Effector memory CD8-positive, alpha-beta T cell (primary cell): Measurements from ENCODE around the gene RANBP9.

Source experiments
- ATAC-seq: fragments of 150-1000 bp; cut with Tn5 transposase; replicated peaks from 2 replicates; pipeline ENCODE4 v1.10.0; 2021; ENCODE audit warnings: mild to moderate bottlenecking, moderate library complexity
- DNase-seq, 3 experiments: peaks; one replicate each; pipeline ENCODE4 v3.0.0; 2021
- H3K27ac Mint-ChIP-seq, 2 donors: one replicate each; pipeline ENCODE4 v1.8.0; 2022; ENCODE audit warnings: mild to moderate bottlenecking in 2 of 2, mixed read lengths in 2 of 2, moderate library complexity in 2 of 2
- H3K27me3 Mint-ChIP-seq, 2 donors: one replicate each; pipeline ENCODE4 v1.8.0; 2022; ENCODE audit warnings: mixed read lengths in 2 of 2
- H3K36me3 Mint-ChIP-seq: one replicate; pipeline ENCODE4 v1.8.0; 2022; ENCODE audit warnings: mild to moderate bottlenecking, moderate library complexity, mixed read lengths; ENCODE audit not compliant: insufficient read depth
- H3K4me1 Mint-ChIP-seq, 2 donors: one replicate each; pipeline ENCODE4 v1.8.0; 2022; ENCODE audit warnings: low read depth in 2 of 2, mixed read lengths in 2 of 2
- H3K4me3 Mint-ChIP-seq, 2 donors: one replicate each; pipeline ENCODE4 v1.8.0; 2022; ENCODE audit warnings: mild to moderate bottlenecking in 2 of 2, mixed read lengths in 2 of 2, moderate library complexity in 2 of 2
- H3K9me3 Mint-ChIP-seq, 2 donors: one replicate each; pipeline ENCODE4 v1.8.0; 2022; ENCODE audit warnings: mixed read lengths in 2 of 2

The RANBP9 gene

GRCh38 chr6:13681305-13682061, 30.2 kb downstream of the RANBP9 start:
- Mint-ChIP-seq H3K27me3 (no peaks in the 10 kb centered on the region), H3K36me3 (peaks cover 23% of the 10 kb centered on the region), H3K4me1 (peaks cover 33 to 61% of the 10 kb centered on the region in 2 donors), H3K4me3 (peak overlapping the region; percentile 58 to 74), H3K27ac (peak overlapping the region; percentile 82 to 90), H3K9me3 (no peaks in the 10 kb centered on the region)
- DNase-seq (no peak), ATAC-seq (peak; percentile 68)

GRCh38 chr6:13680448-13680968, 31.1 kb downstream of the RANBP9 start:
- Mint-ChIP-seq H3K27me3 (no peaks in the 10 kb centered on the region), H3K36me3 (peaks cover 27% of the 10 kb centered on the region), H3K27ac (peak overlapping the region; percentile 82 to 90), H3K9me3 (no peaks in the 10 kb centered on the region), H3K4me3 (peak overlapping the region; percentile 58 to 74), H3K4me1 (peaks cover 33 to 65% of the 10 kb centered on the region in 2 donors)
- no peak for DNase-seq
- ATAC-seq = no peak

- Mint-ChIP-seq H3K4me3 (peak overlapping the region in 1 of 2 donors; percentile 52), H3K36me3 (peaks cover 30% of the 10 kb centered on the region), H3K27me3 (no peaks in the 10 kb centered on the region), H3K4me1 (peaks cover 37 to 69% of the 10 kb centered on the region in 2 donors), H3K27ac (peak overlapping the region; percentile 82 to 90), H3K9me3 (peaks cover 0 to under 1% of the 10 kb centered on the region in 2 donors)
- DNase-seq (no peak), ATAC-seq (no peak)
Observed at GRCh38 chr6:13679996-13680395, 31.6 kb downstream of the RANBP9 start.

GRCh38 chr6:13678255-13678983, 33.2 kb downstream of the RANBP9 start:
- DNase-seq (no peak), ATAC-seq (no peak)
- H3K36me3 Mint-ChIP-seq = peaks cover 30% of the 10 kb centered on the region
- H3K27me3 Mint-ChIP-seq = no peaks in the 10 kb centered on the region
- peak overlapping the region; percentile 66 to 90 for H3K27ac Mint-ChIP-seq
- peaks cover 38 to 68% of the 10 kb centered on the region in 2 donors for H3K4me1 Mint-ChIP-seq
- no peak overlapping the region for H3K4me3 Mint-ChIP-seq
- H3K9me3 Mint-ChIP-seq = peaks cover 0 to 8% of the 10 kb centered on the region in 2 donors

GRCh38 chr6:13677878-13678254, 33.8 kb downstream of the RANBP9 start:
- no peak for DNase-seq
- peaks cover 30% of the 10 kb centered on the region for H3K36me3 Mint-ChIP-seq
- peak overlapping the region in 1 of 2 donors; percentile 66 for H3K27ac Mint-ChIP-seq
- no peak overlapping the region for H3K4me3 Mint-ChIP-seq
- H3K9me3 Mint-ChIP-seq = peaks cover 0 to 8% of the 10 kb centered on the region in 2 donors
- H3K4me1 Mint-ChIP-seq = peaks cover 41 to 70% of the 10 kb centered on the region in 2 donors
- no peaks in the 10 kb centered on the region for H3K27me3 Mint-ChIP-seq
- ATAC-seq = peak; percentile 17

- ATAC-seq (no peak), DNase-seq (no peak)
- no peak overlapping the region for H3K27ac Mint-ChIP-seq
- H3K4me1 Mint-ChIP-seq = peaks cover 48 to 79% of the 10 kb centered on the region in 2 donors
- no peaks in the 10 kb centered on the region for H3K27me3 Mint-ChIP-seq
- no peak overlapping the region for H3K4me3 Mint-ChIP-seq
- H3K36me3 Mint-ChIP-seq = peaks cover 26% of the 10 kb centered on the region
- peaks cover 0 to 8% of the 10 kb centered on the region in 2 donors for H3K9me3 Mint-ChIP-seq
Observed at GRCh38 chr6:13676551-13677156, 35.0 kb downstream of the RANBP9 start.

- peak overlapping the region in 1 of 2 donors; percentile 5 for H3K27ac Mint-ChIP-seq
- H3K4me1 Mint-ChIP-seq = peaks cover 44 to 75% of the 10 kb centered on the region in 2 donors
- peaks cover 0 to 8% of the 10 kb centered on the region in 2 donors for H3K9me3 Mint-ChIP-seq
- peak overlapping the region; percentile 3 to 26 for H3K4me3 Mint-ChIP-seq
- peaks cover 21% of the 10 kb centered on the region for H3K36me3 Mint-ChIP-seq
- no peaks in the 10 kb centered on the region for H3K27me3 Mint-ChIP-seq
- DNase-seq (no peak), ATAC-seq (no peak)
Observed at GRCh38 chr6:13674533-13675190, 37.0 kb downstream of the RANBP9 start.

- Mint-ChIP-seq H3K36me3 (peaks cover 25% of the 10 kb centered on the region), H3K4me1 (peaks cover 49 to 79% of the 10 kb centered on the region in 2 donors), H3K27ac (peak overlapping the region in 1 of 2 donors; percentile 1), H3K9me3 (peaks cover 0 to 8% of the 10 kb centered on the region in 2 donors), H3K4me3 (no peak overlapping the region), H3K27me3 (no peaks in the 10 kb centered on the region)
- DNase-seq (no peak), ATAC-seq (no peak)
Observed at GRCh38 chr6:13673825-13674444, 37.7 kb downstream of the RANBP9 start.

GRCh38 chr6:13673368-13673767, 38.3 kb downstream of the RANBP9 start:
- peak overlapping the region; percentile 1 to 35 for H3K27ac Mint-ChIP-seq
- DNase-seq (no peak), ATAC-seq (no peak)
- peaks cover 0 to 8% of the 10 kb centered on the region in 2 donors for H3K9me3 Mint-ChIP-seq
- H3K4me3 Mint-ChIP-seq = no peak overlapping the region
- H3K4me1 Mint-ChIP-seq = peaks cover 51 to 78% of the 10 kb centered on the region in 2 donors
- H3K27me3 Mint-ChIP-seq = no peaks in the 10 kb centered on the region
- peaks cover 22% of the 10 kb centered on the region for H3K36me3 Mint-ChIP-seq

DNA sequence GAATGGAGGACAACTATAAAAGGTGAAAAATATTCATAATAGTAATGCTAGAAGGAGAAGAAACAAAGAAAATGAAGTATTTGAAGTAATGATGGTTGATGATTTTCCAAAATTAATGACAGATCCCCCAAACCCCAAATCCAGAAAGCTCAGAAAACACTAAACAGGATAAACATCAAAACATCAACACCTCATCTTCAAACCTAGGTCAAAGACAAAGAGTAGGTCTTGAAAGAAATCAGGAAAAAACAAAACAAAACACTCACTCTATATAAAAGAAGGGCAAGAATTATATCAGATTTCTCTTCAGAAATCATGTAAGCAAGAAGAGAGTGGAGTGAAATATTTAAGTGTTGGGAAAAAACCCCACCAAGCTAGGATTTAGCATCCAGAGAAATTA, 38.7 kb downstream of the RANBP9 start:
- no peak for ATAC-seq
- peaks cover 0 to 8% of the 10 kb centered on the region in 2 donors for H3K9me3 Mint-ChIP-seq
- H3K27ac Mint-ChIP-seq = peak overlapping the region; percentile 1 to 35
- H3K27me3 Mint-ChIP-seq = no peaks in the 10 kb centered on the region
- peaks cover 52 to 79% of the 10 kb centered on the region in 2 donors for H3K4me1 Mint-ChIP-seq
- peaks cover 22% of the 10 kb centered on the region for H3K36me3 Mint-ChIP-seq
- no peak for DNase-seq
- H3K4me3 Mint-ChIP-seq = peak overlapping the region; percentile 9 to 13

DNA sequence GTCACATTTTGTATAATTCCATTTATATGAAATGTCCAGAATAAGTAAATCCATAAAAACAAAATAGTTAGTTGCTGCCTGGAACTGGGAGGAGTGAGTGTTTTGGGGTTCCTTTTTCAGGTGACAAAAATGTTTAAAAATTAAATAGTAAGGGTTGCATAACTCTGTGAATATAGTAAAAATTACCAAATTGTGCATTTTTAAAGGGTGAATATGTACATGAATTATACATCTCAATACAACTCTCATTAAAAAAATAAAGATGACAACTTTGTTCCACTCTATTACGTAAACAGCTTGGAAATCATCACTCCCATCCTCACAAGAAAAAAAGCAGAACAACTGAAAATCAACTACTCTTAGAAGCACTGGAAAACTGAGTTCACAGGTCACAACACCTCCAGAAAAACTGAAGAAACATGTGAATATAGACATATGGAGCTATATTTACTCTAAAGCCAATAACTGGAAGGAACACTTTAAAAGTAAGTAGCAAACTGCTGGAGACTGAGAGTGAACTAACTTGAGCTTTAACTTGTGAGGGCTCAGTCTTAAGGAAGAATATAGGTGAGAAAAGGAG, 40.0 kb downstream of the RANBP9 start:
- H3K27me3 Mint-ChIP-seq = no peaks in the 10 kb centered on the region
- H3K9me3 Mint-ChIP-seq = peaks cover 0 to 8% of the 10 kb centered on the region in 2 donors
- peak overlapping the region in 1 of 2 donors; percentile 35 for H3K27ac Mint-ChIP-seq
- H3K4me1 Mint-ChIP-seq = peaks cover 61 to 83% of the 10 kb centered on the region in 2 donors
- DNase-seq (no peak), ATAC-seq (no peak)
- no peak overlapping the region for H3K4me3 Mint-ChIP-seq
- peaks cover 22% of the 10 kb centered on the region for H3K36me3 Mint-ChIP-seq

DNA sequence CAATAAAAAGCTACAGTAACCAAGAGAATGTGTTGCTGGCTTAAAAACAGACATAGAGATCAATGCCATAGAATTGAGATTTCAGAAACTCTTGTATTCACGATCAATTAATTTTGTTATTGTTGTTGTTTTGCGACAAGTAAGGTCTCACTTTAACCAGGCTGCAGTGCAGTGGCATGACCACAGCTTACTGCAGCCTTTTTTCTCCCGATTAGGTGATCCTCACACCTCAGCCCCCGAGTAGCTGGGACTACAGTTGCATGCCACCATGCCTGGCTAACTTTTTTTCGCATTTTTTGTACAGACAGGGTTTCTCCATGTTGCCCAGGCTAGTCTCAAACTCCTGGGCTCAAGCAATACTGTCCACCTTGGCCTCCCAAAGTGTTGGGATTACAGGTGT, 42.2 kb downstream of the RANBP9 start:
- peaks cover 15% of the 10 kb centered on the region for H3K36me3 Mint-ChIP-seq
- H3K4me1 Mint-ChIP-seq = peaks cover 63 to 87% of the 10 kb centered on the region in 2 donors
- H3K27me3 Mint-ChIP-seq = no peaks in the 10 kb centered on the region
- H3K27ac Mint-ChIP-seq = no peak overlapping the region
- H3K9me3 Mint-ChIP-seq = peaks cover 0 to 2% of the 10 kb centered on the region in 2 donors
- peak; percentile 29 for ATAC-seq
- H3K4me3 Mint-ChIP-seq = peak overlapping the region; percentile 18 to 28
- DNase-seq = no peak
